KMS-11 (cell line): Measurements from ENCODE around the gene PPIC.
A peak's percentile ranks its signal among the peaks of the same experiment; 100 is the strongest.

Experiments
- H2AFZ ChIP-seq: fragments of 200-600 bp; sonication (generic); 2 replicates; pipeline ENCODE4 v1.6.1; 2016; ENCODE audit warnings: antibody characterized with exemption, mixed run types, low read depth
- H3K27ac ChIP-seq: fragments of 200-600 bp; sonication (generic); 2 replicates; pipeline ENCODE4 v1.6.1; 2016; ENCODE audit warnings: mild to moderate bottlenecking, mixed run types
- H3K27me3 ChIP-seq: fragments of 200-600 bp; sonication (generic); 2 replicates; pipeline ENCODE4 v1.6.1; 2017; ENCODE audit warnings: mild to moderate bottlenecking, low read depth, mixed run types, moderate library complexity; ENCODE audit not compliant: insufficient read depth
- H3K36me3 ChIP-seq: fragments of 200-600 bp; sonication (generic); 2 replicates; pipeline ENCODE4 v1.6.1; 2017; ENCODE audit warnings: mild to moderate bottlenecking, mixed run types; ENCODE audit not compliant: insufficient read depth
- H3K4me1 ChIP-seq: fragments of 200-600 bp; sonication (generic); 2 replicates; pipeline ENCODE4 v1.6.1; 2016; ENCODE audit warnings: mild to moderate bottlenecking, low read depth, mixed run types; ENCODE audit not compliant: poor library complexity, severe bottlenecking
- H3K4me2 ChIP-seq: fragments of 200-600 bp; sonication (generic); 2 replicates; pipeline ENCODE4 v1.7.0; 2016; ENCODE audit warnings: mild to moderate bottlenecking, mixed run types
- H3K4me3 ChIP-seq: fragments of 200-600 bp; sonication (generic); IDR thresholded peaks from 2 replicates; pipeline ENCODE4 v1.6.1; 2017; ENCODE audit warnings: low read depth, low read length, mixed read lengths; ENCODE audit not compliant: insufficient read depth
- H3K79me2 ChIP-seq: fragments of 200-600 bp; sonication (generic); 2 replicates; pipeline ENCODE4 v1.6.1; 2016; ENCODE audit warnings: low read depth, mixed run types; ENCODE audit not compliant: insufficient read depth
- H3K9ac ChIP-seq: fragments of 200-600 bp; sonication (generic); 2 replicates; pipeline ENCODE4 v1.6.1; 2016; ENCODE audit warnings: mild to moderate bottlenecking, mixed run types
- H4K20me1 ChIP-seq: fragments of 200-600 bp; sonication (generic); 2 replicates; pipeline ENCODE4 v1.6.1; 2016; ENCODE audit warnings: mild to moderate bottlenecking, mixed run types; ENCODE audit not compliant: insufficient read depth
- TF ChIP-seq, protein P1 (sequence below): fragments of 200-600 bp; sonication (generic); conservative IDR thresholded peaks from 2 replicates; pipeline ENCODE4 v1.6.1; 2017; ENCODE audit warnings: low read depth, mild to moderate bottlenecking, antibody characterized with exemption, low read length, moderate library complexity, mixed read lengths

The PPIC gene

DNA sequence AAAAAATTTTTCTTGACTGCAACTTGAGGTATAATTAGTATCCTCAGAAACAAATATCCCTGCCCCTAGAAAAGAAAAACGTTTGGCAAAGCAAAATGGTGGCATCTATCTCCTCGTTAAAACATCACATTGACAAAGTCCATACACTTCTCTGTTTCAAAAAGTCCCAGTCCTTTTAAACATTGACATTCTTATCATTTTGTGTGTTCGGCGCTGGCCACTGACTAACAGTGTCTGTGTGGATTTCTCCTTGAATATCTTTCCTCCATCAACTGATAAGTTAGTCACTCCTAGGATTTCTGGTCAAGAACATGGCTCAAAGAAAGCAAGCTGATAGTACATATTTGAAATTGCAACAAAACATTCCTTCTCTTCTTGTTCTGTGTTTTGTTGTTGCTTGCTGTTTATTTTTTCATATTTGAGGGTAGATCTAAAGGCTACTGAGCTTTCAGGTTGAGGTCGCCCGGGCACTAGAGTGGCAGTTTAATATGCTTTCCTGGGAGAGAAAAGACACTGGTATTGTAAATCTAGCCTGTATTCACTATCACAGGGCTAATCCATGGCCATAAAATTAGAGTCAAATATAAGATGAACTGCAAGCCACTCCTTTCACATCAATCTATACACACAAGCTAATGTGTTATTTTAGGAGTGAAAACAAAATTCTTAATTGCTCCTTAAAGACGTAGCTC lies 8.5 kb upstream of the PPIC start:
- Histone ChIP-seq H2AFZ (no peak overlapping the region), H3K36me3 (no peaks in the 10 kb centered on the region), H3K4me1 (no peaks in the 10 kb centered on the region), H3K4me3 (no peak overlapping the region), H3K4me2 (no peak overlapping the region), H3K27me3 (no peaks in the 10 kb centered on the region), H3K79me2 (no peaks in the 10 kb centered on the region), H3K9ac (no peak overlapping the region), H4K20me1 (no peaks in the 10 kb centered on the region; the same call in 1 of the 2 replicates), H3K27ac (no peak overlapping the region)
- TF ChIP-seq, protein P1, sequence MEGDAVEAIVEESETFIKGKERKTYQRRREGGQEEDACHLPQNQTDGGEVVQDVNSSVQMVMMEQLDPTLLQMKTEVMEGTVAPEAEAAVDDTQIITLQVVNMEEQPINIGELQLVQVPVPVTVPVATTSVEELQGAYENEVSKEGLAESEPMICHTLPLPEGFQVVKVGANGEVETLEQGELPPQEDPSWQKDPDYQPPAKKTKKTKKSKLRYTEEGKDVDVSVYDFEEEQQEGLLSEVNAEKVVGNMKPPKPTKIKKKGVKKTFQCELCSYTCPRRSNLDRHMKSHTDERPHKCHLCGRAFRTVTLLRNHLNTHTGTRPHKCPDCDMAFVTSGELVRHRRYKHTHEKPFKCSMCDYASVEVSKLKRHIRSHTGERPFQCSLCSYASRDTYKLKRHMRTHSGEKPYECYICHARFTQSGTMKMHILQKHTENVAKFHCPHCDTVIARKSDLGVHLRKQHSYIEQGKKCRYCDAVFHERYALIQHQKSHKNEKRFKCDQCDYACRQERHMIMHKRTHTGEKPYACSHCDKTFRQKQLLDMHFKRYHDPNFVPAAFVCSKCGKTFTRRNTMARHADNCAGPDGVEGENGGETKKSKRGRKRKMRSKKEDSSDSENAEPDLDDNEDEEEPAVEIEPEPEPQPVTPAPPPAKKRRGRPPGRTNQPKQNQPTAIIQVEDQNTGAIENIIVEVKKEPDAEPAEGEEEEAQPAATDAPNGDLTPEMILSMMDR = no peak

DNA sequence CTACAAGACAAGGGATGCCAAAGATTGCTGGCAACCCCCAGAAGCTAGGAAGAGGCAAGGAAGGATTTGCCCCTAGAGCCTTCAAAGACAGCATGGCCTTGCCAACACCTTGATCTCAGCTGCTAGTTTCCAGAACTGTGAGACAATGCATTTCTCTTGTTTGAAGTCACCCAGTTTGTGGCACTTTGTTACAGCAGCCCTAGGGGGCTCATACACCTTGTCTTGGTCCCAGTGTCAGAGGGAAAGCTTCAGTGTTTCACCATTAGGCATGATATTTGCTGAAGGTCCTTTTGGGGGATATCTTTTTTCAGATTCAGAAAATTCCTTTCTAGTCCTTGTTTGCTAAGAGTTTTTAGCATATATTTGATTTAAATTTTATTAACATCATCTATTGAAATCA lies 3.1 kb upstream of the PPIC start:
- Histone ChIP-seq H3K4me1 (peaks cover 5% of the 10 kb centered on the region), H3K4me3 (no peak overlapping the region), H3K9ac (no peak overlapping the region), H3K27me3 (peaks cover 9% of the 10 kb centered on the region; the same call in 1 of the 2 replicates), H2AFZ (no peak overlapping the region), H3K79me2 (no peaks in the 10 kb centered on the region), H3K27ac (no peak overlapping the region), H3K4me2 (no peak overlapping the region), H4K20me1 (no peaks in the 10 kb centered on the region; the same call in 1 of the 2 replicates), H3K36me3 (no peaks in the 10 kb centered on the region)
- TF ChIP-seq, protein P1 = no peak

DNA sequence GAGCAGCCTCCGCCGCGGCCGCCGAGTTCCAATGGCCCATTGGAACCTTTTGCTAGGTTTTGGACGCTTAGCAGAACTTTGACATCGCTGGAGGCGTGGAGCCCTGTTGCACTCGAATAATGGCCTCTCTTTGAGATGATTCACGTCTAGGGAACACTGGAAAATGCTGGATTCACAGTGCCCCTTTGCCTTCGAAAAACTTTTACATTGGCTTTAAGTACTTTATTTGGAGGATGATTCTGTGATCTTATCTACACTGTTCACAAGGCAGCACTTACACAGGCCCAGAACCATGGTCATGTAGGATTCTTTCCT lies 536 bp upstream of the PPIC start:
- Histone ChIP-seq H3K79me2 (no peaks in the 10 kb centered on the region), H4K20me1 (no peaks in the 10 kb centered on the region; the same call in 1 of the 2 replicates), H3K9ac (no peak overlapping the region), H3K36me3 (no peaks in the 10 kb centered on the region), H3K4me3 (no peak overlapping the region), H3K27ac (no peak overlapping the region), H3K27me3 (peaks cover 9% of the 10 kb centered on the region; the same call in 1 of the 2 replicates), H3K4me1 (peaks cover 6% of the 10 kb centered on the region), H3K4me2 (peak overlapping the region; percentile 85), H2AFZ (peak overlapping the region; percentile 95)
- TF ChIP-seq, protein P1 = no peak

DNA sequence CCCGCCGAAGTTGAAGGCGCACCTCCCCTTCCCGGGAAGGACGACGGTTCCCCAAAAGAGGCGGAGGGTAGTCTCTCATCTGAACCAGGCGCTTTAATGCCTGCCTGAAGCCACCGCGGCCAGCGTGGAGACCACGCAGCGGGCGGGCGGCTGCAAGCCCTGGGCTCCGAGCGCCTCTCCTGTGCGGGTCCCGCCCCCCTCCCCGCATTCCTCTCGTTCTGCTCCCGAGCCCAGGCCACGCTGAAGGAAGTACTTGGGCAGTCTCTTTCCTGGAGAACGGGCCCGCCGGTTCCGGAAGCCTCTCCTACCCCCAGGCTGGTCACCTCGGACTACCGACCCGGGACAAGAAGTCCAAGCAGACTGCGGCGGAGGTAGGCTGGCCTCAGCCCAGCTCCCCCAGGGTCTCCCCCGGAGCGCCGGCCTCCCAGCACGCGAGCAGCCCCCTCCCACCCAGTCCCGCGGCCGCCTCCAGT lies 571 bp downstream of the PPIC start:
- H3K27ac ChIP-seq = no peak overlapping the region
- peaks cover 9% of the 10 kb centered on the region; the same call in 1 of the 2 replicates for H3K27me3 ChIP-seq
- TF ChIP-seq, protein P1 = no peak
- no peaks in the 10 kb centered on the region for H3K36me3 ChIP-seq
- H3K4me2 ChIP-seq = peak overlapping the region; percentile 85
- H3K9ac ChIP-seq = no peak overlapping the region; the same call in 1 of the 2 replicates
- H2AFZ ChIP-seq = peak overlapping the region; percentile 95
- no peaks in the 10 kb centered on the region for H3K79me2 ChIP-seq
- H4K20me1 ChIP-seq = no peaks in the 10 kb centered on the region
- H3K4me3 ChIP-seq = no peak overlapping the region
- H3K4me1 ChIP-seq = peaks cover 6% of the 10 kb centered on the region
